HepG2 (cell line): ENCODE results near the gene ATF1. TPM values are rescaled to one million over a fixed set of nuclear protein-coding genes. Genes with fewer than 3 reads are reported as not detected.

Source experiments
- ATAC-seq: fragments of 200-7000 bp; cut with Tn5 transposase; 3 replicates; pipeline ENCODE4 v1.9.1; 2020; ENCODE audit warnings: mild to moderate bottlenecking, moderate library complexity
- BruUV-seq: library from RNA; stranded (reverse); fragments of 400-500 nt; replicated peaks from 2 replicates; lab custom pipeline; 2021; lab: Mats Ljungman, UMichigan
- CTCF ChIA-PET: fragments of 300-600 bp; formaldehyde crosslinking; extraction: SDS; loops from one replicate; lab custom pipeline; 2021; ENCODE audit warnings: low total read pairs, inconsistent platforms, low intra/inter-chr PET ratio; lab: Yijun Ruan, JAX
- POLR2A ChIA-PET: fragments of 350-600 bp; sonication (Branson Sonifier 250); formaldehyde crosslinking; loops from one replicate; lab custom pipeline; 2020; ENCODE audit warnings: antibody characterized with exemption, inconsistent platforms; lab: Yijun Ruan, JAX
- DNase-seq: peaks from one replicate; pipeline ENCODE4 v3.0.0-alpha.2; 2015; ENCODE audit warnings: low spot score
- FAIRE-seq: peaks from 3 replicates; lab custom pipeline; 2011; peaks lifted over from hg19 to GRCh38; lab: Jason Lieb, UNC
- H2AFZ ChIP-seq: one replicate; pipeline ENCODE4 v1.6.1; 2011; ENCODE audit warnings: low read length, inconsistent platforms
- H3K27ac ChIP-seq: fragments of 300-600 bp; 3 replicates; pipeline ENCODE4 v1.8.0; 2011; ENCODE audit warnings: mixed run types, mild to moderate bottlenecking, mixed read lengths, low read length, inconsistent platforms; ENCODE audit not compliant: insufficient read depth; ENCODE audit errors: extremely low read length
- H3K27me3 ChIP-seq, 2 experiments: fragments of 200-600 bp in 1 of 2; 2 replicates in 1 of 2; 3 replicates in 1 of 2; pipeline versions ENCODE4 v1.6.0 to v1.8.0; 2011; ENCODE audit warnings: low read length in 2 of 2, mild to moderate bottlenecking in 2 of 2, moderate library complexity in 2 of 2, inconsistent platforms in 1 of 2; ENCODE audit not compliant: insufficient read depth in 2 of 2, control insufficient read depth in 1 of 2
- H3K36me3 ChIP-seq, 2 experiments: fragments of 200-600 bp in 1 of 2; replicated peaks in 1 of 2; 2 replicates in 1 of 2; 3 replicates in 1 of 2; pipeline versions ENCODE4 v1.5.1 to v1.8.0; 2011; ENCODE audit warnings: low read length in 2 of 2, inconsistent platforms in 1 of 2; ENCODE audit not compliant: insufficient read depth in 2 of 2, control insufficient read depth in 1 of 2
- H3K4me1 ChIP-seq: 2 replicates; pipeline ENCODE4 v1.5.1; 2012; ENCODE audit warnings: low read length, inconsistent platforms; ENCODE audit not compliant: insufficient read depth
- H3K4me2 ChIP-seq: 2 replicates; pipeline ENCODE4 v1.6.0; 2011; ENCODE audit warnings: low read depth, low read length, inconsistent platforms
- H3K4me3 ChIP-seq, 3 experiments: fragments of 200-600 bp in 1 of 3; sonication (generic), shearing (Covaris generic) in 1 of 3; replicated peaks in 1 of 3; 2 replicates each; pipeline ENCODE4 v1.5.1; 2011 to 2016; ENCODE audit warnings: low read length in 3 of 3, inconsistent platforms in 2 of 3, low read depth in 2 of 3, mild to moderate bottlenecking in 2 of 3, control low read depth in 1 of 3, mixed read lengths in 1 of 3; ENCODE audit not compliant: insufficient read depth in 1 of 3
- H3K79me2 ChIP-seq: one replicate; pipeline ENCODE4 v1.6.1; 2011; ENCODE audit warnings: low read length, inconsistent platforms; ENCODE audit not compliant: insufficient read depth
- H3K9ac ChIP-seq: 2 replicates; pipeline ENCODE4 v1.6.0; 2011; ENCODE audit warnings: mild to moderate bottlenecking, low read depth, low read length, inconsistent platforms; ENCODE audit not compliant: insufficient read depth
- H3K9me3 ChIP-seq: 2 replicates; pipeline ENCODE4 v1.5.1; 2012; ENCODE audit warnings: mild to moderate bottlenecking, low read length
- H4K20me1 ChIP-seq: 2 replicates; pipeline ENCODE4 v1.6.0; 2011; ENCODE audit warnings: inconsistent platforms, mild to moderate bottlenecking, low read length, moderate library complexity; ENCODE audit not compliant: insufficient read depth
- CEBPG ChIP-seq: IDR thresholded peaks from 2 replicates; pipeline ENCODE4 v1.6.1; 2016
- CTCF ChIP-seq: sonication (generic); formaldehyde crosslinking; IDR thresholded peaks from 2 replicates; pipeline ENCODE4 v1.5.0; 2020; ENCODE audit warnings: mild to moderate bottlenecking, missing genetic modification reagents, moderate library complexity
- FOXP1 ChIP-seq, 2 experiments: fragments of 450-650 bp in 1 of 2; IDR thresholded peaks; 2 replicates each; pipeline ENCODE4 v1.6.1; 2017 to 2018; ENCODE audit warnings: antibody characterized with exemption in 1 of 2
- KAT8 ChIP-seq: IDR thresholded peaks from 2 replicates; pipeline ENCODE4 v1.6.1; 2016; ENCODE audit warnings: missing genetic modification reagents, missing compliant biosample characterization
- KDM5A ChIP-seq: fragments of 200-600 bp; sonication (generic); IDR thresholded peaks from 2 replicates; pipeline ENCODE4 v1.7.0; 2018; ENCODE audit warnings: antibody characterized with exemption, mild to moderate bottlenecking, low read length, borderline replicate concordance
- NCOR1 ChIP-seq: fragments of 200-600 bp; sonication (generic); IDR thresholded peaks from 2 replicates; pipeline ENCODE4 v1.7.0; 2017; ENCODE audit warnings: antibody characterized with exemption, low read length, borderline replicate concordance
- NFIC ChIP-seq: IDR thresholded peaks from 2 replicates; pipeline ENCODE4 v1.6.1; 2012; ENCODE audit warnings: mild to moderate bottlenecking, low read length, inconsistent platforms
- PAXIP1 ChIP-seq: sonication (generic); formaldehyde crosslinking; conservative IDR thresholded peaks from 2 replicates; pipeline ENCODE4 v1.4.0; 2020; ENCODE audit warnings: mild to moderate bottlenecking, missing genetic modification reagents, moderate library complexity
- POLR2AphosphoS5 ChIP-seq: IDR thresholded peaks from 2 replicates; pipeline ENCODE4 v1.6.1; 2012; ENCODE audit warnings: low read depth, low read length
- RARA ChIP-seq: IDR thresholded peaks from 2 replicates; pipeline ENCODE4 v1.6.1; 2016; ENCODE audit warnings: missing genetic modification reagents, missing compliant biosample characterization
- RBAK ChIP-seq: sonication (generic); formaldehyde crosslinking; IDR thresholded peaks from 2 replicates; pipeline ENCODE4 v1.5.1; 2020; ENCODE audit warnings: mild to moderate bottlenecking, missing genetic modification reagents
- RXRB ChIP-seq: IDR thresholded peaks from 2 replicates; pipeline ENCODE4 v1.6.1; 2016; ENCODE audit warnings: borderline replicate concordance, missing genetic modification reagents, missing compliant biosample characterization
- SMARCC2 ChIP-seq: fragments of 450-650 bp; IDR thresholded peaks from 2 replicates; pipeline ENCODE4 v1.6.1; 2017; ENCODE audit warnings: antibody characterized with exemption, mild to moderate bottlenecking
- STAG1 ChIP-seq: sonication (generic); formaldehyde crosslinking; IDR thresholded peaks from 2 replicates; pipeline ENCODE4 v1.4.0; 2020; ENCODE audit warnings: missing genetic modification reagents
- ZNF430 ChIP-seq: sonication (generic); formaldehyde crosslinking; IDR thresholded peaks from 2 replicates; pipeline ENCODE4 v1.9.0; 2021; ENCODE audit warnings: mild to moderate bottlenecking, missing genetic modification reagents
- ZNF775 ChIP-seq: sonication (generic); formaldehyde crosslinking; IDR thresholded peaks from 2 replicates; pipeline ENCODE4 v1.4.0; 2020; ENCODE audit warnings: missing genetic modification reagents, mild to moderate bottlenecking, moderate library complexity, borderline replicate concordance
- WGBS: methylation state at CpG from one replicate; pipeline ENCODE4 v1.1.6; 2017; ENCODE audit warnings: low lambda C conversion rate; 5-methylcytosine and 5-hydroxymethylcytosine counted together
- in situ Hi-C: cut with HindIII; loops from 2 replicates; pipeline ENCODE4 v1.10.0; 2017; ENCODE audit warnings: low pct_unique_long_range_greater_than_20kb; ENCODE audit not compliant: extremely low pct_ligation_motif_present
- intact Hi-C: fragments of 100-400 bp; cut with micrococcal nuclease; formaldehyde crosslinking; loops from one replicate; pipeline ENCODE4 v1.10.0; 2022; ENCODE audit not compliant: unreplicated experiment
- polyA plus RNA-seq, 8 experiments: library from polyadenylated mRNA; depleted of rRNA in 3 of 8; stranded (reverse) in 7 of 8; unstranded in 1 of 8; fragments of >200 nt; fragmentation: Illumina TruSeq in 4 of 8; extraction: Trizol in 4 of 8; gene quantifications; 2 replicates each; pipeline versions ENCODE4 v1.2.1 to v1.2.3, GENCODE V29; 2011 to 2016; ENCODE audit warnings: low read depth in 4 of 8, missing spikeins in 1 of 8, mixed read lengths in 1 of 8; ENCODE audit not compliant: insufficient read depth in 1 of 8
- total RNA-seq, 5 experiments: library from RNA; depleted of rRNA; stranded (reverse); fragments of >200 nt; fragmentation: Illumina TruSeq; extraction: Trizol; gene quantifications; 2 replicates each; pipeline ENCODE4 v1.2.3, GENCODE V29; 2016; ENCODE audit warnings: low read depth in 1 of 5

Gene ATF1
- total and polyA plus RNA-seq, 2 of the 13 experiments (the other 11 are each of a cell fraction or from before 2014, with no cell fraction given), result 29.3 to 52.0 TPM

GRCh38 chr12:50765095-50765911 lies 1.4 kb downstream of the ATF1 start:
- peak; percentile 32 for FAIRE-seq
- CTCF ChIA-PET, result interaction anchor here (0.9 kb wide), 1 partner anchor 60 kb away, joined by 4 read pairs; no protein-coding TSS in a partner anchor
- Histone ChIP-seq H3K9me3 (no peaks in the 10 kb centered on the region), H3K27ac (peak overlapping the region; percentile 98), H3K4me3 (peak overlapping the region; percentile 83 to 95 (median 90)), H2AFZ (no peak overlapping the region), H3K79me2 (peaks cover 62% of the 10 kb centered on the region), H3K4me1 (peaks cover 53% of the 10 kb centered on the region), H3K4me2 (peak overlapping the region; percentile 84), H3K36me3 (no peaks in the 10 kb centered on the region), H4K20me1 (peaks cover 5% of the 10 kb centered on the region; the same call in 1 of the 2 replicates), H3K9ac (peak overlapping the region; percentile 91), H3K27me3 (no peaks in the 10 kb centered on the region; a peak in 1 of 5 replicates)
- POLR2A ChIA-PET, result interaction anchor here (0.6 to 3.0 kb wide), 15 partner anchors 9 to 576 kb away, joined by 3 to 30 read pairs (median 5); partner anchors contain the start of genes DAZAP2, POU6F1 and SLC11A2
- 16% methylated on average over 13 of the region's 13 CpGs for WGBS
- TSS peak; percentile 58 for BruUV-seq
- intact Hi-C loops, result loop anchor here (1.0 to 10.0 kb wide), 5 partner anchors 62 to 579 kb away; partner anchors contain the start of gene CELA1
- DNase-seq, result peak; percentile 50
- in situ Hi-C loops, result no loop called here
- ATAC-seq, result peak; percentile 46
- TF ChIP-seq FOXP1 (IDR thresholded peaks at IDR 0.05), result no peak
- peak; percentile 16; the same call in 1 of the 2 replicates for TF ChIP-seq FOXP1 (CRISPR knock-in tag; IDR thresholded peaks at IDR 0.05)
- TF ChIP-seq RBAK (CRISPR knock-in tag), result no peak
- TF ChIP-seq NFIC, result 0 out of 2 replicates have a peak, but pooled peaks have one; percentile 34
- no peak for TF ChIP-seq POLR2AphosphoS5
- peak; percentile 71 for TF ChIP-seq CTCF
- 0 out of 2 replicates have a peak, but pooled peaks have one; percentile 39 for TF ChIP-seq ZNF775 (CRISPR knock-in tag)
- TF ChIP-seq STAG1 (CRISPR knock-in tag), result peak; percentile 65
- TF ChIP-seq CEBPG, result peak; percentile 70; the same call in 1 of the 2 replicates
- TF ChIP-seq RXRB (CRISPR knock-in tag), result peak; percentile 13; the same call in 1 of the 2 replicates
- peak; percentile 15; the same call in 1 of the 2 replicates for TF ChIP-seq NCOR1
- TF ChIP-seq KAT8 (CRISPR knock-in tag), result no peak; the same call in 1 of the 2 replicates
- peak; percentile 7; the same call in 1 of the 2 replicates for TF ChIP-seq KDM5A
- 0 out of 2 replicates have a peak, but pooled peaks have one; percentile 19 for TF ChIP-seq PAXIP1 (CRISPR knock-in tag)
- TF ChIP-seq ZNF430 (CRISPR knock-in tag), result no peak
- no peak for TF ChIP-seq SMARCC2
- TF ChIP-seq RARA (CRISPR knock-in tag), result no peak
